GM18907 (cell line): ENCODE measurements around the gene MYO7A.

Experiments
- ATAC-seq: cut with Tn5 transposase; IDR thresholded peaks from one replicate; pipeline ENCODE4 v1.9.1; 2021; ENCODE audit warnings: mild to moderate bottlenecking, moderate library complexity; ENCODE audit not compliant: unreplicated experiment

The MYO7A gene

GRCh38 chr11:77159219-77159936, 31.3 kb downstream of the MYO7A start:
- ATAC-seq, result no peak

DNA sequence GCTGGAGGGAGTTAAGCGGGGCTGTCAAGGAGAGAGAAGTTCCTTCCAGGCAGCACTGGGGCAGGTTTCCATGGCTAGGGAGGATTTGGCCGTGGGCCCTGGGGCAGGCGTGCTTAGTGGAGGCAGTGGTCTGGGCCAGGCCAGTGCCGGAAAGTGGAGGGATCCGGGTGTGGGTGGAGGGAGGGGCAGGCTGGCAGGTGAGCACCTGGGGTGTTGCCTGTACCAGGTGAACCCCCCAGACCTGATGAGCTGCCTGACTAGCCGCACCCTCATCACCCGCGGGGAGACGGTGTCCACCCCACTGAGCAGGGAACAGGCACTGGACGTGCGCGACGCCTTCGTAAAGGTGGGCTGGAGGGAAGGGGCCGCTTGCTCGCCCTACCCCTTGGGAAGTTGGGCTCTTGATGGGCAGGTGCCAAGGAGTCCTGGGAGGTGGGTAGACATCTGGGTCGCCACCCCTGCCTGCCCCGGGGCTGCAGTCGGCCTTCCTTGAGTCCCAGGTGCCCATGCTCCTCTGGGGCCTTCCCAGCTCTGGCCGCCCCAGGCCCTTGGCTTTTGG, 32.0 kb downstream of the MYO7A start:
- ATAC-seq, result no peak

- ATAC-seq, result no peak
Observed at GRCh38 chr11:77163271-77163670, 35.2 kb downstream of the MYO7A start.

- no peak for ATAC-seq
Observed at GRCh38 chr11:77165066-77165465, 37.0 kb downstream of the MYO7A start.

GRCh38 chr11:77166021-77166420, 38.0 kb downstream of the MYO7A start:
- ATAC-seq, result no peak

- ATAC-seq, result no peak
Observed at GRCh38 chr11:77167111-77167626, 39.1 kb downstream of the MYO7A start.

DNA sequence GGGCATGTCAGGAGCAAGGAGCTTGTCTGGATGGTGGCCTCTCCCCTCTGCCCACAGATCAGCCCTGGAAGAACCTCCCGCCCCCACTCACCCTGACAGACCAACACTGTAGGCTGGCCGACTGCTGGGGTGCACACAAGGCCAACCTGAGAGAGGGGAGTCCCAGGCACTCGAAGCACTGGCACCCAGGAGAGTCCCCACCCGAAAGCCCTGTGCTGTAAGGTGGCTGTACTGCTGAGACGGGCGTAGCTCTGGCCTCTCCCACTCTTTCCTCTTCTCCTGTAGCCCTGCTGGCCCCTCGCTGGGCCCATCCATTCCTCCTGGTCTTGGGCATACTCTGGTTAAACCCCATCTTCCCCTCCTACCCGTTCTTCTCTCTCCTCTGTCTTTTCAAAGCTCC, 39.7 kb downstream of the MYO7A start:
- ATAC-seq, result no peak

DNA sequence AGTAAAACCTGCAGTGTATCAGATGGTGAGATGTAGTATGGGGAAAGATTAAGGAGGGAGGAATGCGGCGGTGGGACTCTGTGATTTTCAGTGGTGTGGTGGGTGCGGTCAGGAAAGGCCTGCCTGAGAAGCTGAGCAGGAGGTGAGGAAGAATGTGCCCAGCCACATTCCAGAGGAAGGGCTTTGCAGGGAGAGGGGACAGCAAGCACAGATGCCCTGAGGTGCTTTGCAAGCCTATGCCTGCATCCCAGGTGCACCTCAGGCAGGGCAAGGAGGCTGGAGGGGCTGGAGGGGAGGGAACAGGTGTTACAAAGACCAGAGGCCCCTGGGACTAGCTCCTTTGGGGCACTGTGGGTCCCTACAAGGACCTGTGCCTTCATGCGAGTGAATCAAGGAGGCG, 42.1 kb downstream of the MYO7A start:
- ATAC-seq, result no peak

DNA sequence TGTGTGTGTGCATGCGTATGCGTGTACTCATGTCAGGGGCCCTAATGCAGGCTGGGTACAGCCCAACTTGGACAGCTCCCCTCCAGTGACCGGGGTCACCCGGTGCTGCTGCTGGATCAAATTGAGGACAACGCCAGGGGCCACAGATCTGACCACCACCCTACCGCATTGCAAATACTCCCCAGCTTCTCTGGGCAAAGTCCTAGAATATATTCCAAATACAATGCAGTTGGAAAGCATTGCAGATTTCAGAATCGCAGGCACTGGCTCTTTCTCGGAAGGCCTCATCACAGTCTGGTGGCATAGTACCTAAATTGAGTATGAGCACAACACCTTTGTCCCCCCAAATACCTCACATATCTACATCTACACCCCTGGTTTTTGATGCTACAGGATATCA, 43.2 kb downstream of the MYO7A start:
- ATAC-seq, result no peak

DNA sequence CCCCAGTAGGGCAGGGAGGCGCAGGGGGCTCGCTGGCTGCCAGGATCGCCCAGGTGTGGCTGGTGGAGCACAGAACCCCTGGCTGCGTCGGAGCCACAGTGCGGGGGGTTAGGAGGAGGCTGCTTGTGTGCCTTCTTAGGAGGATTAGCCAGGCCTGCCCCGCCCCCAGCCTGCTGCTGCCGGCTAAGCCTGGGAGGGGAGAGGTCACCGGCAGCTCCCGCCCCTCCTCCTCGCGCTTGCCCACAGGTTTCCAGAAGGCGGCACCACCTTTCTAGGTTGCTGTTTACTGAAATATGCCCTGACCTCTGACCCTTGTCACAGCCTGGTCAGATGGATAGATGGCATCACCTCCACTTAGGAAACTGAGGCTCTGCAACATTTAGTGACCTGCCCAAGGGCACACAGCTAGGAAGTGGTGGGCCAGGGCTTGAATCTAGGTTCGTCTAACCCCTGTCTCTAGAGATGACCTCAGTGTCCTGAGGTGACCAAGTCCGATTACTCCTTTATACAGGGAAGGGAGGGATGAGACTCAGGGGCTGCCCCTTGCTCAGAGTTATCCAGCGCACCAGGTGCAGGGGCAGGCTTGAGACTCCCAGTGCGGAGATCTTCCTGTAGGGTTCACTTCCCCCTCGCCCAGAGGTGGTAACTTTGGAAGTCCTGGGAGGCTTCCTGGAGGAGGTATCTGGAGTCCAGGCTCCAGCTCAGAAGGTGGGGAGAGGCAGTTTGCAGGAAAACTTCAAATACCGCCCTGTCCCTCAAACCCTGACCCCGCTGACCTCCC, 44.0 kb downstream of the MYO7A start:
- ATAC-seq, result no peak

- no peak for ATAC-seq
Observed at GRCh38 chr11:77172666-77172982, 44.6 kb downstream of the MYO7A start.

GRCh38 chr11:77173494-77173893, 45.4 kb downstream of the MYO7A start:
- ATAC-seq, result no peak

DNA sequence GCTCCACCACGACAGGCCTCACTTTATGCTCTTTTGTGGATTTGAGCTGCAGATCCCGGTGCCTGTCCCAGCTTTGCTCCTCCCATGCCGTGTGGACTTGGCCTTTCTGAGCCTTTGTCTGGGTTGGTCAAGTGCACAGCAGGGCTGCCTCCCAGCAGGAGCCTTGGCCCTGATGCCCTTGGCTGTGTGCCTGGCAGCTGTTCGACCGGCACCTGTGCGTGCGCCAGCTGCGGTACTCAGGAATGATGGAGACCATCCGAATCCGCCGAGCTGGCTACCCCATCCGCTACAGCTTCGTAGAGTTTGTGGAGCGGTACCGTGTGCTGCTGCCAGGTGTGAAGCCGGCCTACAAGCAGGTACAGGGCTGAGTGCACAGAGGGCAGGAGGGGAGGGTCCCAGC, 46.5 kb downstream of the MYO7A start:
- no peak for ATAC-seq

GRCh38 chr11:77175021-77175842, 47.2 kb downstream of the MYO7A start:
- no peak for ATAC-seq

DNA sequence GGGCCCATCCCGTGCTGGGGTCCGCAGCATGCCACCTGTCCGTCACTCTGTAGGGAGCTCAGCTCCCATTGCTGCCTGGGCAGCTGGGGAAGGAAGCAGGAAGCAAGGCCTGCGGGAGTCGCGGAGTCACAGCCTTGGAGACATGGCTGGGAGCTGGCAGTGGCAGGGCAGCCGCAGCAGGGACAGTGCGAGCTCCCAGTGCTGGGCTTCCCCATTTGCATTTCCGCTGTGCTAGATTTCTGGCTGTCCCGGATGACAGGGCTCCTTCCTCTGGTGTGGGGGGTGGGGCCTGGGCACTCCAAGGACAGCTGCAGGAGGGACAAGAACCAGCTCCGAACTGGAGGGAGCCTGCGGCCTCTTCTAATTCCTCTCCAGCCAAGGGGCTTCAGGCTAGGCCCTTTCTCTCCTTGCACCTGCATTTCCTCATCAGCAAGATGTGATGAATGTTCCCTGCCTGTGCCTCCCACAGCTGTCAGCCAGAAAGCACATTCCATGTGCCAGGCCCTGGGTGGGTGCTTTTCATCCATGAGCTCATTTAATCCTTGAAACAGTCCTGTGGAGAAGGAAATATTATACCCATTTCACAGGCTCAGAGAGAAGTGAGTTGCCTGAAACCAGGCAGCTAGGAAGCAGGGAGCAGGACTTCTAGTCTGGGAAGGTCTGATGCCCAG, 48.0 kb downstream of the MYO7A start:
- no peak for ATAC-seq

GRCh38 chr11:77176996-77177395, 49.0 kb downstream of the MYO7A start:
- no peak for ATAC-seq

GRCh38 chr11:77178150-77178549, 50.1 kb downstream of the MYO7A start:
- ATAC-seq, result no peak

DNA sequence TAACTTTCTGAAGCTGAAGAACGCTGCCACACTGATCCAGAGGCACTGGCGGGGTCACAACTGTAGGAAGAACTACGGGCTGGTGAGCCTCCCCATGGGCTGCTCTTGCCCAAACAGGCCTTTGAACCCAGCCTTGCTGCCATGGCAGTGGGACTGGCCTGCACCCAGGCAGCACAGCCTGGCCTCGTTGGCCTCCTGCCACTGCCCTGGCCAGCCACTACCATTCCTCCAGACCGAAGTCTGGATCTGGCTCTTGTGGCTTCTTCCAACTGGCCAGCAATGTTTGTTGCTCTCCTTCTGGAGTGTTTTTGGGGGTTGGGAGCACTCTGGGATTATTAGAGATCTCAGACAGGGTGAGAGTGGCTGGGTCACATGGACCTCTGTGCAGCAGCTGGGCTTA, 51.0 kb downstream of the MYO7A start:
- no peak for ATAC-seq

DNA sequence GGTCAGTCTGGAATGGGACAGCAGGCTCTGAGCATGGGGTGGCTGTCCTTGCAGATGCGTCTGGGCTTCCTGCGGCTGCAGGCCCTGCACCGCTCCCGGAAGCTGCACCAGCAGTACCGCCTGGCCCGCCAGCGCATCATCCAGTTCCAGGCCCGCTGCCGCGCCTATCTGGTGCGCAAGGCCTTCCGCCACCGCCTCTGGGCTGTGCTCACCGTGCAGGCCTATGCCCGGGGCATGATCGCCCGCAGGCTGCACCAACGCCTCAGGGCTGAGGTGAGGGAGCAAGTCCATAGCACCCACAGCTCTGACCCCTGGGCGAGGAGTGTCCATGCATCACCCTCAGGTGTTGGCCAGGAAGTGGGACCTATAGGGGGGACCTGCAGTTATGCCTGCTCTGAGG, 51.6 kb downstream of the MYO7A start:
- ATAC-seq, result no peak

GRCh38 chr11:77180346-77180745, 52.3 kb downstream of the MYO7A start:
- ATAC-seq, result no peak

DNA sequence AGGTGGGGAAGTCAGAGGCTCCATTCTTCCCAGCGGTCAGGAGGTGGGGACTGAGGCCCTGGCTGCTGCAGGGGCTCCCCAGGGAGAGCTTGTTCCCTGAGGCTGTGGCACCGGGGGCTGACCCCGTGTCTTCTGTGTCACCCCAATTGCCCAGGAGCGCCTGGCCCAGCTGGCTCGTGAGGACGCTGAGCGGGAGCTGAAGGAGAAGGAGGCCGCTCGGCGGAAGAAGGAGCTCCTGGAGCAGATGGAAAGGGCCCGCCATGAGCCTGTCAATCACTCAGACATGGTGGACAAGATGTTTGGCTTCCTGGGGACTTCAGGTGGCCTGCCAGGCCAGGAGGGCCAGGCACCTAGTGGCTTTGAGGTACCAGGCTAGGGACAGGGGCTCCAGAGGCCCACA, 53.2 kb downstream of the MYO7A start:
- ATAC-seq, result no peak
